ENCODE data around the gene PDK4. TPM values are rescaled to one million over a fixed set of nuclear protein-coding genes. Genes with fewer than 3 reads are reported as not detected.

The PDK4 gene
- total RNA-seq, 1 experiment from 2014 or later = 7.1 TPM

DNA sequence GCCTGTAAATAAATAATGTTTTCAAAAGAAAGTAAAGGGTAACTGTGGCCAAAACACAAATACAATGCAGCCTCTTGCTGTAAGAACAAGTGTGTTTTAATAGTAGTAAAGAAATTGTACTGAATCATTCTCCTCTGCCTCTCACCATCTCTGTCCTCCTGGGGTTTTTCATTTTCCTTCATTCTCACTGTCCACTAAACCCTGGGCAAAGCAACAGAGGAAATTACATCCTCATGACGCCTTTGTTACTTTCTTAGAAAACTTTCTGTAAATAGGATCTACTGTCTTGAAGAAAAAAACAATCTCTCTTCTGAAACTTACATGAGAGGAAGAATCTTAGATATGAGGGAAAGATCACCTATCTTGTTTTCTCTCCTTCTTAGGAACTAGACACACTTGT lies 56.0 kb downstream of the PDK4 start:
- H3K27ac Mint-ChIP-seq (ENCODE audit: unreplicated experiment) = no peak overlapping the region
- no peaks in the 10 kb centered on the region for H3K9me3 Mint-ChIP-seq (ENCODE audit: low read depth, unreplicated experiment)
- no peaks in the 10 kb centered on the region for H3K27me3 Mint-ChIP-seq (ENCODE audit: unreplicated experiment)
- H3K36me3 Mint-ChIP-seq (ENCODE audit: insufficient read depth, unreplicated experiment) = peaks cover 3% of the 10 kb centered on the region
- peaks cover 5% of the 10 kb centered on the region for H3K4me1 Mint-ChIP-seq (ENCODE audit: low read depth, unreplicated experiment)
- TF ChIP-seq CTCF (IDR thresholded peaks at IDR 0.05; ENCODE audit: unreplicated experiment) = no peak
- intact Hi-C loops (cut with micrococcal nuclease; ENCODE audit: unreplicated experiment) = no loop called here
- no TSS peak for BruUV-seq (replicated peaks)
- CTCF ChIA-PET = interaction anchor here (0.6 kb wide), 1 partner anchor 69 kb away, joined by 3 read pairs; no protein-coding TSS in a partner anchor
- H3K4me3 Mint-ChIP-seq (ENCODE audit: low read depth, unreplicated experiment) = no peak overlapping the region
- DNase-seq = no peak

- no peak for TF ChIP-seq CTCF (IDR thresholded peaks at IDR 0.05; ENCODE audit: unreplicated experiment)
- no peak overlapping the region for H3K27ac Mint-ChIP-seq (ENCODE audit: unreplicated experiment)
These were observed 56.9 kb downstream of the PDK4 start for GRCh38 chr7:95539426-95539825.

GRCh38 chr7:95537468-95537867 lies 58.8 kb downstream of the PDK4 start:
- no peaks in the 10 kb centered on the region for H3K9me3 Mint-ChIP-seq (ENCODE audit: low read depth, unreplicated experiment)
- no peak overlapping the region for H3K27ac Mint-ChIP-seq (ENCODE audit: unreplicated experiment)
- no peaks in the 10 kb centered on the region for H3K4me1 Mint-ChIP-seq (ENCODE audit: low read depth, unreplicated experiment)
- TF ChIP-seq CTCF (IDR thresholded peaks at IDR 0.05; ENCODE audit: unreplicated experiment) = no peak
- no peaks in the 10 kb centered on the region for H3K36me3 Mint-ChIP-seq (ENCODE audit: insufficient read depth, unreplicated experiment)
- no TSS peak for BruUV-seq (replicated peaks)
- H3K4me3 Mint-ChIP-seq (ENCODE audit: low read depth, unreplicated experiment) = no peak overlapping the region
- intact Hi-C loops (cut with micrococcal nuclease; ENCODE audit: unreplicated experiment) = no loop called here
- no peaks in the 10 kb centered on the region for H3K27me3 Mint-ChIP-seq (ENCODE audit: unreplicated experiment)
- CTCF ChIA-PET = no interaction called here
- DNase-seq = no peak

More at GRCh38 chr7:95539426-95539825, 56.9 kb downstream of the PDK4 start:
- no peaks in the 10 kb centered on the region for H3K9me3 Mint-ChIP-seq (ENCODE audit: low read depth, unreplicated experiment)
- CTCF ChIA-PET = no interaction called here
- no TSS peak for BruUV-seq (replicated peaks)
- no peak for DNase-seq
- H3K27me3 Mint-ChIP-seq (ENCODE audit: unreplicated experiment) = no peaks in the 10 kb centered on the region
- no peaks in the 10 kb centered on the region for H3K4me1 Mint-ChIP-seq (ENCODE audit: low read depth, unreplicated experiment)
- intact Hi-C loops (cut with micrococcal nuclease; ENCODE audit: unreplicated experiment) = no loop called here
- H3K36me3 Mint-ChIP-seq (ENCODE audit: insufficient read depth, unreplicated experiment) = no peaks in the 10 kb centered on the region
- H3K4me3 Mint-ChIP-seq (ENCODE audit: low read depth, unreplicated experiment) = no peak overlapping the region

- Mint-ChIP-seq H3K4me3 (ENCODE audit: low read depth, unreplicated experiment) (no peak overlapping the region), H3K4me1 (ENCODE audit: low read depth, unreplicated experiment) (no peaks in the 10 kb centered on the region), H3K27me3 (ENCODE audit: unreplicated experiment) (no peaks in the 10 kb centered on the region), H3K9me3 (ENCODE audit: low read depth, unreplicated experiment) (no peaks in the 10 kb centered on the region), H3K36me3 (ENCODE audit: insufficient read depth, unreplicated experiment) (no peaks in the 10 kb centered on the region), H3K27ac (ENCODE audit: unreplicated experiment) (no peak overlapping the region)
- CTCF ChIA-PET = interaction anchor here (1.1 kb wide), 1 partner anchor 9 kb away, joined by 3 read pairs; no protein-coding TSS in a partner anchor
- TF ChIP-seq CTCF (IDR thresholded peaks at IDR 0.05; ENCODE audit: unreplicated experiment) = no peak
- BruUV-seq (replicated peaks) = no TSS peak
- no peak for DNase-seq
- intact Hi-C loops (cut with micrococcal nuclease; ENCODE audit: unreplicated experiment) = no loop called here
These were observed 59.5 kb downstream of the PDK4 start for GRCh38 chr7:95536656-95537311.

Measured in Calu3 (cell line).